IMR-90 (cell line): ENCODE data around the gene PCDHGA7. TPM values are rescaled to one million over a fixed set of nuclear protein-coding genes. Genes with fewer than 3 reads are reported as not detected.

Experiments
- ATAC-seq: fragments of 200-7000 bp; cut with Tn5 transposase; 2 replicates; pipeline ENCODE4 v1.9.1; 2020; ENCODE audit warnings: low read depth, mild to moderate bottlenecking, moderate library complexity
- BruUV-seq: library from RNA; stranded (reverse); fragments of 400-500 nt; replicated peaks from 2 replicates; lab custom pipeline; 2021; lab: Mats Ljungman, UMichigan
- CTCF ChIA-PET: fragments of 300-600 bp; formaldehyde crosslinking; extraction: SDS; loops from one replicate; lab custom pipeline; 2021; ENCODE audit warnings: antibody characterized with exemption; lab: Yijun Ruan, JAX
- POLR2A ChIA-PET: fragments of 300-600 bp; sonication (Branson Sonifier 250); formaldehyde crosslinking; loops from one replicate; lab custom pipeline; 2022; ENCODE audit warnings: antibody characterized with exemption; ENCODE audit not compliant: unreplicated experiment; lab: Charles Lee
- DNase-seq: peaks from one replicate; pipeline ENCODE4 v3.0.0; 2013
- H2AFZ ChIP-seq: replicated peaks from 2 replicates; pipeline ENCODE3; 2013; ENCODE audit warnings: low read length, mild to moderate bottlenecking; ENCODE audit not compliant: poor library complexity
- H2AK5ac ChIP-seq: 2 replicates; pipeline ENCODE4 v1.6.1; 2013; ENCODE audit warnings: low read depth, low read length, inconsistent platforms
- H2AK9ac ChIP-seq: replicated peaks from 2 replicates; pipeline ENCODE3; 2013; ENCODE audit warnings: mild to moderate bottlenecking, low read depth, low read length, moderate library complexity; ENCODE audit not compliant: poor library complexity
- H2BK120ac ChIP-seq: 2 replicates; pipeline ENCODE4 v1.6.1; 2013; ENCODE audit warnings: low read depth, low read length, inconsistent platforms
- H2BK15ac ChIP-seq: 3 replicates; pipeline ENCODE4 v1.6.1; 2013; ENCODE audit warnings: low read depth, low read length, inconsistent platforms
- H2BK20ac ChIP-seq: 2 replicates; pipeline ENCODE4 v1.6.1; 2013; ENCODE audit warnings: low read depth, mild to moderate bottlenecking, inconsistent platforms, low read length, moderate library complexity
- H2BK5ac ChIP-seq: 2 replicates; pipeline ENCODE4 v1.6.1; 2013; ENCODE audit warnings: mild to moderate bottlenecking, low read depth, low read length, inconsistent platforms; ENCODE audit not compliant: poor library complexity, severe bottlenecking
- H3K14ac ChIP-seq: replicated peaks from 2 replicates; pipeline ENCODE4 v1.6.1; 2013; ENCODE audit warnings: low read depth, low read length, inconsistent platforms
- H3K18ac ChIP-seq: 2 replicates; pipeline ENCODE4 v1.6.1; 2013; ENCODE audit warnings: low read depth, low read length, control low read depth
- H3K23ac ChIP-seq: 2 replicates; pipeline ENCODE4 v1.6.1; 2013; ENCODE audit warnings: low read depth, low read length, inconsistent platforms
- H3K27ac ChIP-seq: 2 replicates; pipeline ENCODE4 v1.5.1; 2013; ENCODE audit warnings: mild to moderate bottlenecking, control low read depth, low read length; ENCODE audit not compliant: insufficient read depth
- H3K27me3 ChIP-seq: 2 replicates; pipeline ENCODE4 v1.6.1; 2013; ENCODE audit warnings: low read length; ENCODE audit not compliant: control insufficient read depth, insufficient read depth
- H3K36me3 ChIP-seq: 2 replicates; pipeline ENCODE4 v1.6.1; 2013; ENCODE audit warnings: low read length, mixed read lengths; ENCODE audit not compliant: control insufficient read depth, insufficient read depth
- H3K4ac ChIP-seq: 2 replicates; pipeline ENCODE4 v1.6.1; 2013; ENCODE audit warnings: low read depth, low read length, inconsistent platforms
- H3K4me1 ChIP-seq: 2 replicates; pipeline ENCODE4 v1.6.1; 2013; ENCODE audit warnings: low read length, mixed read lengths; ENCODE audit not compliant: control insufficient read depth, insufficient read depth
- H3K4me2 ChIP-seq: 2 replicates; pipeline ENCODE4 v1.6.1; 2013; ENCODE audit warnings: low read depth, mild to moderate bottlenecking, control low read depth, low read length, moderate library complexity
- H3K4me3 ChIP-seq: 2 replicates; pipeline ENCODE4 v1.5.1; 2013; ENCODE audit warnings: low read depth, mild to moderate bottlenecking, control low read depth, low read length, moderate library complexity; ENCODE audit not compliant: insufficient read depth
- H3K56ac ChIP-seq: 2 replicates; pipeline ENCODE4 v1.6.1; 2013; ENCODE audit warnings: low read length, inconsistent platforms; ENCODE audit not compliant: insufficient read depth; ENCODE audit errors: extremely low read depth
- H3K79me1 ChIP-seq, 2 experiments: 2 replicates each; pipeline ENCODE4 v1.6.1; 2013; ENCODE audit warnings: low read length in 2 of 2, inconsistent platforms in 1 of 2, low read depth in 1 of 2
- H3K9ac ChIP-seq: 2 replicates; pipeline ENCODE4 v1.6.1; 2013; ENCODE audit warnings: low read depth, low read length, control low read depth
- H3K9me1 ChIP-seq: 2 replicates; pipeline ENCODE4 v1.6.1; 2013; ENCODE audit warnings: low read length, inconsistent platforms; ENCODE audit not compliant: insufficient read depth
- H3K9me3 ChIP-seq: 2 replicates; pipeline ENCODE4 v1.6.1; 2013; ENCODE audit warnings: low read length; ENCODE audit not compliant: control insufficient read depth, insufficient read depth
- H4K20me1 ChIP-seq: 2 replicates; pipeline ENCODE4 v1.6.1; 2013; ENCODE audit warnings: low read length, inconsistent platforms; ENCODE audit not compliant: insufficient read depth
- H4K5ac ChIP-seq: 2 replicates; pipeline ENCODE4 v1.6.1; 2013; ENCODE audit warnings: mild to moderate bottlenecking, low read depth, low read length, control low read depth
- H4K8ac ChIP-seq, 2 experiments: 2 replicates each; pipeline ENCODE4 v1.6.1; 2013; ENCODE audit warnings: low read depth in 2 of 2, low read length in 2 of 2, control low read depth in 1 of 2, inconsistent platforms in 1 of 2
- H4K91ac ChIP-seq: 2 replicates; pipeline ENCODE4 v1.6.1; 2013; ENCODE audit warnings: low read depth, low read length, inconsistent platforms; ENCODE audit not compliant: insufficient read depth
- BHLHE40 ChIP-seq: fragments of 150-350 bp; IDR thresholded peaks from 2 replicates; pipeline ENCODE4 v1.6.1; 2016; ENCODE audit warnings: mild to moderate bottlenecking, low read depth, low read length
- CHD1 ChIP-seq: IDR thresholded peaks from 2 replicates; pipeline ENCODE4 v1.6.1; 2012; ENCODE audit warnings: low read depth, low read length, improper control_type of control experiment
- ELK1 ChIP-seq: fragments of 150-350 bp; IDR thresholded peaks from 2 replicates; pipeline ENCODE4 v1.6.1; 2016; ENCODE audit warnings: low read depth, mild to moderate bottlenecking, low read length, moderate library complexity, borderline replicate concordance
- FOS ChIP-seq: fragments of 150-350 bp; IDR thresholded peaks from 2 replicates; pipeline ENCODE4 v1.6.1; 2016; ENCODE audit warnings: low read depth, low read length
- MAFK ChIP-seq: IDR thresholded peaks from 2 replicates; pipeline ENCODE4 v1.6.1; 2012; ENCODE audit warnings: low read depth, low read length, improper control_type of control experiment
- MAZ ChIP-seq: IDR thresholded peaks from 2 replicates; pipeline ENCODE4 v1.6.1; 2012; ENCODE audit warnings: low read depth, mild to moderate bottlenecking, low read length, improper control_type of control experiment, moderate library complexity, borderline replicate concordance
- MXI1 ChIP-seq: IDR thresholded peaks from 2 replicates; pipeline ENCODE4 v1.6.1; 2012; ENCODE audit warnings: low read depth, mild to moderate bottlenecking, low read length, moderate library complexity, borderline replicate concordance
- NFE2L2 ChIP-seq: fragments of 150-350 bp; IDR thresholded peaks from 2 replicates; pipeline ENCODE4 v1.6.1; 2016; ENCODE audit warnings: low read depth, mild to moderate bottlenecking, low read length
- POLR2A ChIP-seq: IDR thresholded peaks from 2 replicates; pipeline ENCODE4 v1.6.1; 2012; ENCODE audit warnings: mild to moderate bottlenecking, low read depth, low read length
- RAD21 ChIP-seq: IDR thresholded peaks from 2 replicates; pipeline ENCODE4 v1.6.1; 2012; ENCODE audit warnings: low read length, improper control_type of control experiment
- RCOR1 ChIP-seq: IDR thresholded peaks from 2 replicates; pipeline ENCODE4 v1.6.1; 2012; ENCODE audit warnings: mild to moderate bottlenecking, low read length, improper control_type of control experiment; ENCODE audit not compliant: insufficient replicate concordance
- SMC3 ChIP-seq: fragments of 150-350 bp; IDR thresholded peaks from 2 replicates; pipeline ENCODE4 v1.6.1; 2016; ENCODE audit warnings: low read depth, mild to moderate bottlenecking, antibody characterized with exemption, low read length, moderate library complexity
- WGBS, 2 experiments: methylation state at CpG; one replicate each; pipeline versions ENCODE4 v1.1.5 to v1.1.7; 2013; ENCODE audit warnings: missing lambda C conversion rate in 2 of 2; ENCODE audit not compliant: insufficient read length in 1 of 2; ENCODE audit errors: extremely low coverage in 2 of 2; 5-methylcytosine and 5-hydroxymethylcytosine counted together
- dilution Hi-C: fragments of 300-500 bp; cut with HindIII; formaldehyde crosslinking; loops from one replicate; pipeline ENCODE4 v1.14.3; 2018; ENCODE audit warnings: low sequenced_read_pairs; ENCODE audit not compliant: unreplicated experiment
- in situ Hi-C: fragments of 300-500 bp; cut with MboI; formaldehyde crosslinking; loops from 3 replicates; pipeline ENCODE4 v1.14.3; 2019; ENCODE audit warnings: low sequenced_read_pairs, inconsistent platforms, mixed read lengths
- intact Hi-C: fragments of 100-400 bp; cut with micrococcal nuclease; formaldehyde crosslinking; loops from 2 replicates; pipeline ENCODE4 v1.10.0; 2022
- polyA plus RNA-seq, 3 experiments: library from polyadenylated mRNA; depleted of rRNA; stranded (reverse); fragments of >200 nt; gene quantifications; 2 replicates each; pipeline ENCODE4 v1.2.3, GENCODE V29; 2012; ENCODE audit warnings: low replicate concordance in 1 of 3
- total RNA-seq: library from RNA; depleted of rRNA; stranded (reverse); fragments of >200 nt; gene quantifications from 2 replicates; pipeline ENCODE4 v1.2.3, GENCODE V29; 2012
- TF ChIP-seq, protein P1 (sequence below): fragments of 150-350 bp; IDR thresholded peaks from 2 replicates; pipeline ENCODE4 v1.6.1; 2017; ENCODE audit warnings: mild to moderate bottlenecking, antibody characterized with exemption, low read length, low read depth

Gene PCDHGA7
- total and polyA plus RNA-seq, 2 of the 4 experiments (the other 2 are of a cell fraction), result 3.2 to 3.4 TPM

GRCh38 chr5:141430332-141431113, 48.0 kb downstream of the PCDHGA7 start, which contains the start of gene PCDHGA12:
TSS of gene PCDHGA12 (plus strand) at chr5:141430507. CDS start at chr5:141430760, 253 bp downstream.
- Histone ChIP-seq H3K9me3 (peaks cover 41% of the 10 kb centered on the region; the same call in 1 of the 2 replicates), H3K4me2 (peak within 1 kb of the TSS; percentile 33), H2BK5ac (peak within 1 kb of the TSS; percentile 27), H2BK120ac (no peak within 1 kb of the TSS), H3K27ac (peak within 1 kb of the TSS; percentile 68), H4K91ac (no peak within 1 kb of the TSS), H3K56ac (no peak within 1 kb of the TSS), H3K9ac (no peak within 1 kb of the TSS), H3K23ac (no peak within 1 kb of the TSS), H4K5ac (peak within 1 kb of the TSS; percentile 39), H2AFZ (peak within 1 kb of the TSS; percentile 52), H2BK20ac (no peak within 1 kb of the TSS), H4K8ac (peak within 1 kb of the TSS in 1 of 2 experiments; percentile 42; a peak in 1 of 4 replicates), H2AK9ac (peak within 1 kb of the TSS; percentile 31), H3K4ac (peak within 1 kb of the TSS; percentile 40; the same call in 1 of the 2 replicates), H3K14ac (no peak within 1 kb of the TSS; the same call in 1 of the 2 replicates), H3K18ac (no peak within 1 kb of the TSS), H2BK15ac (no peak within 1 kb of the TSS), H3K27me3 (no peaks in the 10 kb centered on the region), H3K9me1 (no peaks in the 10 kb centered on the region), H3K4me1 (no peaks in the 10 kb centered on the region; the same call in 1 of the 2 replicates), H3K36me3 (peaks cover 21% of the 10 kb centered on the region), H3K4me3 (peak within 1 kb of the TSS; percentile 23), H2AK5ac (no peak within 1 kb of the TSS), H4K20me1 (no peaks in the 10 kb centered on the region), H3K79me1 (peaks cover 17 to 22% of the 10 kb centered on the region in 2 experiments; a peak in 3 of 4 replicates)
- DNase-seq, result peak; percentile 87
- peak; percentile 85 for ATAC-seq
- no TSS peak for BruUV-seq
- intact Hi-C loops (loop anchor here (2.0 to 5.0 kb wide), 3 partner anchors 47 to 94 kb away; partner anchors contain the start of gene PCDHGC3), dilution Hi-C loops (no loop called here), in situ Hi-C loops (no loop called here)
- CTCF ChIA-PET, result interaction anchor here (0.6 to 1.7 kb wide), 6 partner anchors 9 to 127 kb away, joined by 3 to 6 read pairs (median 5); partner anchors contain the start of genes PCDHGA11 and PCDHGB7
- POLR2A ChIA-PET, result no interaction called here
- 39% methylated on average over 23 of the region's 33 CpGs; no CpG with 5 or more reads in 1 of the 2 experiments for WGBS, 2 experiments
- TF ChIP-seq RAD21 (peak; percentile 75), ELK1 (no peak), NFE2L2 (no peak), FOS (no peak), MXI1 (0 out of 2 replicates have a peak, but pooled peaks have one; percentile 25), BHLHE40 (0 out of 2 replicates have a peak, but pooled peaks have one; percentile 14), MAFK (no peak), POLR2A (no peak), MAZ (no peak), SMC3 (peak; percentile 70), RCOR1 (no peak), CHD1 (no peak)
- TF ChIP-seq, protein P1, sequence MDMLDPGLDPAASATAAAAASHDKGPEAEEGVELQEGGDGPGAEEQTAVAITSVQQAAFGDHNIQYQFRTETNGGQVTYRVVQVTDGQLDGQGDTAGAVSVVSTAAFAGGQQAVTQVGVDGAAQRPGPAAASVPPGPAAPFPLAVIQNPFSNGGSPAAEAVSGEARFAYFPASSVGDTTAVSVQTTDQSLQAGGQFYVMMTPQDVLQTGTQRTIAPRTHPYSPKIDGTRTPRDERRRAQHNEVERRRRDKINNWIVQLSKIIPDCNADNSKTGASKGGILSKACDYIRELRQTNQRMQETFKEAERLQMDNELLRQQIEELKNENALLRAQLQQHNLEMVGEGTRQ, result no peak
